Hematopoietic multipotent progenitor cell treated with erythropoietin and hydrocortisone succinate and interleukin-3 and kit ligand, for 15 days (in vitro differentiated cells): Measurements from ENCODE around the gene PRPH.
"Not testable (repeated sequence)": the region's sequence is repeated elsewhere in the genome, so short reads cannot be mapped to it uniquely, and the experiment has no call there.

Experiments
- DNase-seq: peaks from one replicate; pipeline ENCODE4 v3.0.0-alpha.2; 2015; ENCODE audit warnings: low spot score

The PRPH gene

GRCh38 chr12:49332891-49333371 is 38.0 kb downstream of the PRPH start:
- no peak for DNase-seq

GRCh38 chr12:49333778-49334177 is 38.8 kb downstream of the PRPH start:
- DNase-seq, result not testable (repeated sequence)

- DNase-seq, result no peak
These were observed 39.3 kb downstream of the PRPH start for GRCh38 chr12:49334226-49334625.

GRCh38 chr12:49334681-49335080 is 39.7 kb downstream of the PRPH start:
- DNase-seq, result no peak

GRCh38 chr12:49335118-49335954 is 40.4 kb downstream of the PRPH start:
- DNase-seq, result no peak

GRCh38 chr12:49335955-49336644 is 41.2 kb downstream of the PRPH start:
- DNase-seq, result no peak

- DNase-seq, result peak; percentile 72
These were observed 42.0 kb downstream of the PRPH start, which contains the start of gene C1QL4 for GRCh38 chr12:49336645-49337584. C1QL4 (minus strand) TSS chr12:49337188; CDS start chr12:49336477, 711 bp downstream.

GRCh38 chr12:49338830-49339463 is 44.0 kb downstream of the PRPH start:
- DNase-seq, result no peak

- DNase-seq, result no peak
These were observed 44.5 kb downstream of the PRPH start for GRCh38 chr12:49339464-49339861.

- DNase-seq, result no peak
These were observed 45.3 kb downstream of the PRPH start for GRCh38 chr12:49340095-49340870.

GRCh38 chr12:49340971-49341776 is 46.2 kb downstream of the PRPH start:
- no peak for DNase-seq

- no peak for DNase-seq
These were observed 46.8 kb downstream of the PRPH start for GRCh38 chr12:49341777-49342065.

- peak; percentile 70 for DNase-seq
These were observed 47.3 kb downstream of the PRPH start for GRCh38 chr12:49342066-49342913.

GRCh38 chr12:49342914-49343731 is 48.2 kb downstream of the PRPH start:
- DNase-seq, result no peak

- no peak for DNase-seq
These were observed 49.6 kb downstream of the PRPH start for GRCh38 chr12:49344486-49345050.

GRCh38 chr12:49345051-49345824 is 50.3 kb downstream of the PRPH start:
- no peak for DNase-seq
